Ascending aorta (tissue), 2 donors: ENCODE data around the gene NELL1. TPM values are rescaled to one million over a fixed set of nuclear protein-coding genes. Genes with fewer than 3 reads are reported as not detected.

Experiments
- DNase-seq, 2 donors: peaks; one replicate each; pipeline ENCODE4 v3.0.0-alpha.2; 2019; ENCODE audit warnings: low spot score in 2 of 2
- H3K27ac ChIP-seq, 2 donors: fragments of 200-600 bp; sonication (generic); one replicate each; pipeline ENCODE4 v1.5.1; 2016 to 2017; ENCODE audit warnings: mild to moderate bottlenecking in 1 of 2
- H3K27me3 ChIP-seq: fragments of 200-600 bp; sonication (generic); one replicate; pipeline ENCODE4 v1.5.1; 2017
- H3K36me3 ChIP-seq, 2 donors: fragments of 200-600 bp; sonication (generic); one replicate each; pipeline ENCODE4 v1.5.1; 2016
- H3K4me1 ChIP-seq, 2 donors: fragments of 200-600 bp; sonication (generic); one replicate each; pipeline ENCODE4 v1.5.1; 2016 to 2017; ENCODE audit warnings: mild to moderate bottlenecking in 1 of 2
- H3K4me3 ChIP-seq, 2 donors: fragments of 200-600 bp; sonication (generic); one replicate each; pipeline ENCODE4 v1.5.1; 2016 to 2017; ENCODE audit warnings: mild to moderate bottlenecking in 1 of 2
- H3K9me3 ChIP-seq, 2 donors: fragments of 200-600 bp; sonication (generic); one replicate each; pipeline ENCODE4 v1.5.1; 2016
- CTCF ChIP-seq, 3 experiments: fragments of 200-600 bp in 2 of 3; fragments of 450-650 bp in 1 of 3; sonication (generic) in 2 of 3; IDR thresholded peaks; one replicate each; pipeline ENCODE4 v1.5.1; 2016 to 2019; ENCODE audit warnings: antibody characterized with exemption in 3 of 3, mild to moderate bottlenecking in 1 of 3, moderate library complexity in 1 of 3
- intact Hi-C: fragments of 100-400 bp; cut with DNase I; formaldehyde crosslinking; loops from one replicate; pipeline ENCODE4 v1.15.1; 2023
- total RNA-seq: library from RNA; depleted of rRNA; stranded (reverse); fragments of >200 nt; gene quantifications from one replicate; pipeline ENCODE4 v1.1.0, GENCODE V29; 2016

Gene NELL1
- total RNA-seq, 1 donor from 2014 or later: not detected

- no peak for TF ChIP-seq CTCF (IDR thresholded peaks at IDR 0.05)
- no peak overlapping the region for H3K4me3 ChIP-seq
- H3K4me1 ChIP-seq: no peaks in the 10 kb centered on the region
- no peak overlapping the region for H3K27ac ChIP-seq
- no peaks in the 10 kb centered on the region for H3K36me3 ChIP-seq
- DNase-seq: no peak
- intact Hi-C loops: no loop called here
- H3K27me3 ChIP-seq: no peaks in the 10 kb centered on the region
- H3K9me3 ChIP-seq: no peaks in the 10 kb centered on the region
Measured at GRCh38 chr11:21411104-21411503, 741.7 kb downstream of the NELL1 start.

- Histone ChIP-seq H3K9me3 (no peaks in the 10 kb centered on the region), H3K4me1 (no peaks in the 10 kb centered on the region), H3K27ac (no peak overlapping the region), H3K36me3 (no peaks in the 10 kb centered on the region), H3K4me3 (no peak overlapping the region), H3K27me3 (no peaks in the 10 kb centered on the region)
- no peak for TF ChIP-seq CTCF (IDR thresholded peaks at IDR 0.05)
- intact Hi-C loops: no loop called here
- no peak for DNase-seq
Measured at GRCh38 chr11:21411597-21411996, 742.2 kb downstream of the NELL1 start.

- DNase-seq: no peak
Measured at GRCh38 chr11:21412652-21413383, 743.4 kb downstream of the NELL1 start.

GRCh38 chr11:21414953-21415352, 745.6 kb downstream of the NELL1 start:
- Histone ChIP-seq H3K27me3 (no peaks in the 10 kb centered on the region), H3K36me3 (no peaks in the 10 kb centered on the region), H3K27ac (no peak overlapping the region), H3K4me3 (no peak overlapping the region), H3K9me3 (no peaks in the 10 kb centered on the region), H3K4me1 (no peaks in the 10 kb centered on the region)
- intact Hi-C loops: no loop called here
- DNase-seq: no peak
- no peak for TF ChIP-seq CTCF (IDR thresholded peaks at IDR 0.05)

More at GRCh38 chr11:21412652-21413383, 743.4 kb downstream of the NELL1 start:
- Histone ChIP-seq H3K27me3 (no peaks in the 10 kb centered on the region), H3K36me3 (no peaks in the 10 kb centered on the region), H3K27ac (no peak overlapping the region), H3K9me3 (no peaks in the 10 kb centered on the region), H3K4me1 (no peaks in the 10 kb centered on the region), H3K4me3 (no peak overlapping the region)
- intact Hi-C loops: no loop called here
- TF ChIP-seq CTCF (IDR thresholded peaks at IDR 0.05): no peak

GRCh38 chr11:21415606-21416005, 746.2 kb downstream of the NELL1 start:
- intact Hi-C loops: no loop called here
- H3K27me3 ChIP-seq: no peaks in the 10 kb centered on the region
- H3K9me3 ChIP-seq: no peaks in the 10 kb centered on the region
- no peaks in the 10 kb centered on the region for H3K36me3 ChIP-seq
- no peak for DNase-seq
- no peaks in the 10 kb centered on the region for H3K4me1 ChIP-seq
- no peak for TF ChIP-seq CTCF (IDR thresholded peaks at IDR 0.05)
- H3K27ac ChIP-seq: no peak overlapping the region
- H3K4me3 ChIP-seq: no peak overlapping the region
